Loucy (cell line): ENCODE data around the gene SCRT2.

Experiments
- CTCF ChIP-seq: fragments of 200-600 bp; sonication (generic); conservative IDR thresholded peaks from 2 replicates; pipeline ENCODE4 v1.5.1; 2014; ENCODE audit warnings: mild to moderate bottlenecking, antibody characterized with exemption, low read length
- EZH2phosphoT487 ChIP-seq: fragments of 200-600 bp; IDR thresholded peaks from 2 replicates; pipeline ENCODE4 v1.6.1; 2018; ENCODE audit warnings: antibody characterized with exemption, mild to moderate bottlenecking, moderate library complexity, borderline replicate concordance

GRCh38 chr20:722822-723644 is 47.4 kb upstream of the SCRT2 start:
- TF ChIP-seq CTCF (no peak), EZH2phosphoT487 (no peak)
